Colon (tissue), 2 donors: ENCODE data around the gene LAMTOR5.

Experiments used
- FAIRE-seq: peaks from 2 replicates; lab custom pipeline; 2012; peaks lifted over from hg19 to GRCh38; lab: Jason Lieb, UNC
- donor health status: control.
- donor health status: control.

The LAMTOR5 gene

GRCh38 chr1:110387048-110387754 lies 20.3 kb downstream of the LAMTOR5 start:
- no peak for FAIRE-seq

- no peak for FAIRE-seq
Observed at GRCh38 chr1:110385369-110385768, 22.1 kb downstream of the LAMTOR5 start.

- FAIRE-seq, result no peak
Observed at GRCh38 chr1:110384581-110385321, 22.7 kb downstream of the LAMTOR5 start.

- FAIRE-seq, result no peak
Observed at GRCh38 chr1:110383251-110383990, 24.1 kb downstream of the LAMTOR5 start.

- no peak for FAIRE-seq
Observed at GRCh38 chr1:110380672-110381283, 26.7 kb downstream of the LAMTOR5 start.

- FAIRE-seq, result no peak
Observed at GRCh38 chr1:110375490-110375889, 32.0 kb downstream of the LAMTOR5 start.

- FAIRE-seq, result no peak
Observed at GRCh38 chr1:110370827-110371226, 36.7 kb downstream of the LAMTOR5 start.

GRCh38 chr1:110364221-110364620 lies 43.3 kb downstream of the LAMTOR5 start:
- FAIRE-seq, result no peak

- FAIRE-seq, result no peak
Observed at GRCh38 chr1:110361856-110362255, 45.6 kb downstream of the LAMTOR5 start.

- FAIRE-seq, result no peak
Observed at GRCh38 chr1:110360431-110360830, 47.1 kb downstream of the LAMTOR5 start.

GRCh38 chr1:110356379-110356778 lies 51.1 kb downstream of the LAMTOR5 start:
- no peak for FAIRE-seq

- FAIRE-seq, result no peak
Observed at GRCh38 chr1:110355321-110355720, 52.2 kb downstream of the LAMTOR5 start.
